HG03097 (cell line): ENCODE data around the gene LIMK1.
"Not testable (repeated sequence)": the region's sequence is repeated elsewhere in the genome, so short reads cannot be mapped to it uniquely, and the experiment has no call there.

Source experiments
- ATAC-seq: cut with Tn5 transposase; IDR thresholded peaks from one replicate; pipeline ENCODE4 v1.9.1; 2021; ENCODE audit not compliant: unreplicated experiment, low FRiP score

LIMK1 gene

DNA sequence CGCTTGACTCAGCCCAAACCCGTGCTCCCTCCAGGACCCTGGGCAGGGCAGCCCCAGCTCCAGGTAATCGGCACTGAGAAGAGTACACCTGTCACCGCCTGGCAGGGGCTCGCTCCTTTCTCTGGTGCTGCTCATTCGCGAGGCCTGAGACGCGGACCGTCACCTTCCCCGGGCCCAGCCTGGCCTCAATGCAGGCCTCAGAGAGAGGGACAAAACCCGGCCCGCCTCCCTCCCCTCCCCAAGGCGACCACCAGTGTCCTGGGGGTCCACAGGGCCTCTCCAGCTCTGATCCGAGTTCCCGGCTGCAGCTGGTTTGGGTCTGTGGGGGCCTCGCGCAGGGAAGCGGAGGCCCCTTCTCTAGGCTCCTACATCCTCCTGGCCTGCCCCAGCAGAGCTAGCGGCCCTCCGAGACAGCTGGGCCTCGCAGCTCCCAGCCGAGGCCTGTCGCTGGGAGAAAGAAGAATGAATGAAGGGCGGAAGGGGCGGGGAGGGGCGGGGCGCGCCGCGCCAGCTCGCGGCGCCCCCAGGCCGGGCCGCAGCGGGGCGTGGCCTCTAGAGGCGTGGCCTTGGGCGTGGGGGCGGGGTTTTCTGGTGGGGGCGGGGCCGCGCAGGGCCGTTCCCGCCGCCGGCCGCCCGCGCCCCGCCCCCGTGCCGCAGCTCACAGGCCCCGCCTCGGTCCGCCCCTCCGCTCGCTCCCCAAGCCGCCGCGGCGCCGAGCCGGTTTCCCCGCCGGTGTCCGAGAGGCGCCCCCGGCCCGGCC, at the start of gene LIMK1:
Gene LIMK1 (plus strand): TSS at position 688 of the 760 bp plus-strand sequence. CDS start 187 bp downstream, outside the sequence.
- ATAC-seq = peak; percentile 62

- no peak for ATAC-seq
Observed at GRCh38 chr7:74037609-74038008, 46.0 kb upstream of the LIMK1 start.

DNA sequence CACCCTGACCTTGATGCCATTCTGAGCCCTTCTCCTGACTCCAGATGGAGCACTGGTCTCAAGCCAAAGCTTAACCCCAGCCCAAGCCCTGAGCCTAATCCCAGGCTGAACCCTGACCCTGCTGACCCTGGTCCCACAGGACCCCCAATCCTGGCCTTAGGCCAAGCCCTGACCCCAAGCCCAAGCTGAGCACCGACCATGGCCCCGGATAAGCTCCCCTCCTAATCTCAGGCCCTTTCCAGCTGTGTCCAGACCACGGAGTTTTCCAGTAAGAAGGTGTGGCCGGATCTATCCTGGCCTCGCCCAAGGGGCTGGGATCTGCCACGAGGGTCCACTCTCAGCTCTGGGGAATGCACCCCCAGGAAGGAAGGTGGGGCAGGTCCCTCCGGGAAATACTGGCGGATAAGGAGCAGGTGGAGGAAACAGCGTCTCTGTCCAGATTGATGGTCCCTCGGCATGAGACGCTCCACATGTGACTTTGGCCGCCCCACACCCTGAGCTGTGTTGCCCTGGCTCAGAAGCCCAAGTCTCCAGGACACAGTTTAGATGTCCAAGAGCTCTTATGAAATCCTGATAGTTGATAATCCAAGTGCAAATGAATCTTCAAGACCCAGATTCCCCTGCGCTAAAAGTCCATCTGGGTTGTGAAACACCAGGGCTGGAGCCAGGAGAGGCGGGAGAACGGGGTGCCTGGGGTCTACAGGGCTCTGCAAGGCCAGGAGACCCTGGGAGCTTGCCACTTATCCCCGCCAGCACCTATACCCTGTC, 45.2 kb upstream of the LIMK1 start:
- no peak for ATAC-seq

- ATAC-seq = no peak
Observed at GRCh38 chr7:74039337-74039736, 44.3 kb upstream of the LIMK1 start.

- no peak for ATAC-seq
Observed at GRCh38 chr7:74040101-74040790, 43.4 kb upstream of the LIMK1 start.

GRCh38 chr7:74040791-74041520, 42.6 kb upstream of the LIMK1 start:
- no peak for ATAC-seq

DNA sequence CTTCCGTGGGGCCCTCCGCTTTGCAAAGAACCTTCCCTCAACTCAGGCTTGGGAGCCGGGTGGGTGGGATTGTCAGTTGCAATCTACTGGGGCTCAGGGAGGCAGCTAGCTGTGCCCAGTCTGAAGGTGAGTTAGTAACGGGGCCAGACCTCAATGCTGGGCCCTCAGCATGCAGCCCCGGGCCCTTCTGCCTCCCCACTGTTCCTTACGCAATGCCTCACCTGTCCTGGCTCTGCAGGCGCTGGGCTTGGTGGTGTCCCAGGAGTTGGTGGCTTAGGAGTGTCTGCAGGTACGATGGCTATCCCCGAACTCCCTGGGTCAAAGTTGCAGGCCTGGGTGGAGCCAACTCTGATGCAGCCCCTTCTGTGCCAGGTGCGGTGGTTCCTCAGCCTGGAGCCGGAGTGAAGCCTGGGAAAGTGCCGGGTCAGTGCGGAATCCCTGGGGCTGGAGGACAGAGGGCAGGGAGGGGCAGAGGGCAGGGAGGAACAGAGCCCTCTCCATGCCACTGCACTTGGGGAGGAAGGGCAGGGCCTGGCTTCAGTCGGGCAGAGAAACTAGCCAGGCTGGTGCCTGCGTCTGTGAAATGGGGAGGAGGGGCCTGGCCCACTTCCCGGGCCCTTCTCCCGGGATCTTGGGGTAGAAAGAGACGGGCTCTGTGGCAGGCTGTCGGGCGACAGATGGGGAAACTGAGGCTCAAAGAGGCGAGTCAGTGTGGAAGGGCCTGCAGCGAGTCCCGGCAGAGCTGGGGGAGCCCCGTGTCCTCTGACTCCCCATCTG, 40.7 kb upstream of the LIMK1 start:
- ATAC-seq = no peak

DNA sequence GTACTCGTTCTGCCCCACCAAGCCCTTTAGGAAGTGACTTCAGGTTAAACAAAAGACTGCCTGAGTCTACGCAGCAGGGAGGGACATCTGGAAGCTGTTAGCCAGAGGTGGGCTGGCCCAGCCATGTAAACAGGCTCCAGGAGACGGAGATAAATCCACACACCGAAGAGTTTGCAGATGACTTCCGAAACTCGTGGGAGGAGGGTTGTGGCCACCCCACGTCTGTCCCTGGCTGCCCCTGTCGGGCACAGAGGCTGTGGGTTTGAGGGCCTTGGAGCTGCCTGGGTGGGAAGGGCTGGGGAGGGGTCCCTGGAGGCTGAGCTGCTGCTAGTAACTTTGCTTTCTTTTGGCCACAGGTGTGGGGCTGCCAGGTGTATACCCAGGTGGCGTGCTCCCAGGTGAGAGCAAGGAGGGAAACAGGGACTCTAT, 40.1 kb upstream of the LIMK1 start:
- ATAC-seq = no peak

- ATAC-seq = no peak
Observed at GRCh38 chr7:74044366-74045350, 38.9 kb upstream of the LIMK1 start.

DNA sequence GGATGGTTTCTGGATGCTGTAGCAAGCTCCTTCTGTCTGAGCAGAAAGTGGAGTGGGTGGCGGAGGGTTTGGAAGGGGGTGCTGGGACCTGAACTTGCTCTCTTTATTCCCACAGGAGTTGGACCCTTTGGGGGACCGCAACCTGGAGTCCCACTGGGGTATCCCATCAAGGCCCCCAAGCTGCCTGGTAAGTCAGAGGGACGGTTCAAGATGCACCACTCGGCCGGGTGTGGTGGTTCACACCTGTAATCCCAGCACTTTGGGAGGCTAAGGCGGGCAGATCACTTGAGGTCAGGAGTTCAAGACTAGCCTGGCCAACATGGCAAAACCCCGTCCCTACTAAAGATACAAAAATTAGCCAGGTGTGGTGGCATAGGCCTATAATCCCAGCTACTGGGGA, 37.0 kb upstream of the LIMK1 start:
- ATAC-seq = not testable (repeated sequence)

DNA sequence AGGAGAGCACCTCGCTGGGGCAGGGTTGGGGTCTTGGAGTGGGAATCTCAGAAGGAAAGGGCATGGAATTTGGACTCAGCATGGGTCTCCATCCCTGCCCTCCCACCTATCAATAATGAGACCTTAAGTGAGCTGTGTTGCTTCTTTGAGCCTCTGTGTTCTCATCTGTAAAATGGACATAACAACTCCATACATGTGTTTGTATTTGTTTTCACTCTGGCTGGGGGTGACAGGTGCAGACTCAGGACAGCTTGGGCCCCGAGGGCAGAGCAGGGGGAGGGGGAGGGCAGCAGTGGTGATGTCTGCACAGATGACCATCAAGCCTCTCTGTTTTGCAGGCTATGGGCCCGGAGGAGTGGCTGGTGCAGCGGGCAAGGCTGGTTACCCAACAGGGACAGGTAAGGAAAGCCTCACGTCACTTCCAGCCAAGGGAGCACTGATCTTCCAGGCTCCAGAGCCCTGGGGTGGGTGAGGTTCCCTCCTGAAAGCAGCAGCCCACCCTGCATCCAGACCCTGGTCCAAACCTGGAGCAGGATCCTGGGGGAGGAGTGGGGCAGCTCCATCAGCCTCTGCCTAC, 35.7 kb upstream of the LIMK1 start:
- ATAC-seq = no peak

- no peak for ATAC-seq
Observed at GRCh38 chr7:74048999-74049599, 34.5 kb upstream of the LIMK1 start.

DNA sequence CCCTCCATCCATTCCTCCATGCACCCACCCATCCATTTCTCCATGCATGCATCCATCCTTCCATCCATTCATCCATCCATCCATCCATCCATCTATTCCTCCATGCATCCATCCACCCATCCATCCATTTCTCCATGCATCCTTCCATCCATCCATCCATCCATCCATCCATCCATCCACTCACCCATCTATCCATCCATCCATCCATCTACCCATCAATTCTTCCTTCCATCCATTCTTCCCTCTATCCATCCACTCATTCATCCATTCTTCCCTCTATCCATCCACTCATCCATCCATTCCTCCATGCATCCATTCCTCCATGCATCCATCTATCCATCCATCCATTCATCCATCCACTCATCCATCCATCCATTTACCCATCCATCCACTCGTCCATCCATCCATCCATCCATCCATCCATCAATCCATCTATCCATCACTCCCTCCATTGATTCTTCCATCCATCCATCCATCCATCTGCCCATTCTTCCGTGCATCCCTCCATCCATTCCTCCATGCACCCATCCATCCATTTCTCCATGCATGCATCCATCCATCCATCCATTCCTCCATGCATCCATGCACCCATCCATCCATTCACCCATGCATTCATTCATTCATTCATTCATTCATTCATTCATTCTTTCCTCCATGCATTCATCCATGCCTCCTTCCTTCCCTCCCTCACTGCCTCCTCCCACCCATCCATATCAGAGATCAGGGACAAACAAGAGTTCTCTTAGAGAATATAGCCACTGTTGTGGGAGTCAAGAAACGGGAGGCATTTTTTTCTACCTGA, 33.4 kb upstream of the LIMK1 start:
- no peak for ATAC-seq

GRCh38 chr7:74051193-74051592, 32.4 kb upstream of the LIMK1 start:
- no peak for ATAC-seq

DNA sequence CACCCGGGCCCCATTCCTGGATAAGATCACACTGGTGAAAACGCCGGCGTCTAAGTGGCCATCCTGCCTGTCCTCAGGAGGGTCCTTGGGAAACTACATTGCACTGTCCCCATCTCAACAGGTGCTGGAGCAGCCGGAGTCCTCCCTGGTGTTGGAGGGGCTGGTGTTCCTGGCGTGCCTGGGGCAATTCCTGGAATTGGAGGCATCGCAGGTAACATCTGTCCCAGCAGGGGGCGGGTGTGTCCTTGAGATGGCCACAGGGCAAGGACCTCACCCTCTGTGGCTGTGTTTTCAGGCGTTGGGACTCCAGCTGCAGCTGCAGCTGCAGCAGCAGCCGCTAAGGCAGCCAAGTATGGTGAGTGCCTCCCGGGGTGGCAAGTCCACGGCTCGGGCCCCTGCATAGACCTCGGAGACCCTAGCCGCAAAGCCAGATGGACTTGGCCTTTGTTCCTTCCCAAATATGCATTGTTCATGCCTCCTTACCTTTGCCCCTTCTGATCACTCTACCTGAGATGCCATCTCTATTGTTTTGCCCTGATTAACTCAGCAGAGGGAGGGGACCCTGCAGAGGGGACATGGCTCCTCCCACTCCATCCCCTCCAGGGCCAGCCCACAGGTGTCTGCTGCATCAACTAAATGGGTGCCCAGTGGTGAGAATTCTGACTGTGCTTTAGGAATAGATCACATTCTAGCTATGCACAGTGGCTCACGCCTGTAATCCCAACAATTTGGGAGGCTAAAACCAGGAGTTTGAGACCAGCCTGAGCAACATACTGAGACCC, 31.8 kb upstream of the LIMK1 start:
- no peak for ATAC-seq

DNA sequence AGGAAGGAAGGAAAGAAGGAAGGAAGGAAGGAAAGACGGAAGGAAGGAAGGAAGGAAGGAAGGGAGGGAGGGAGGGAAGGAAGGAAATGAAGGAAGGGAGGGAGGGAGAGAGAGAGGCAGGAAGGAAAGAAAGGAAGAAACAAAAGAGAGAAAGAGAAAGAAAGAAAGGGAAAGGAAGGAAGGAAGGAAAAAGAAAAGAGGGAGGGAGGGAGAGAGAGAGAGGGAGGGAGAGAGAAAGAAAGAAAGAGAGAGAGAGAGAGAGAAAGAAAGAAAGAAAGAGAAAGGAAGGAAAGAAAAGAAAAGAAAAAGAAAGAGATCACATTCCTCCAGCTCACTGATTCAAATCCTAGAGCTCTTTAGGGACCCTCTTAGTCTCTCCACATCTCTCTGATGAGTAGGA, 31.0 kb upstream of the LIMK1 start:
- ATAC-seq = no peak
